HG03378 (cell line): ENCODE measurements around the gene FSIP1.

ENCODE experiments used
- ATAC-seq: cut with Tn5 transposase; IDR thresholded peaks from one replicate; pipeline ENCODE4 v1.9.1; 2021; ENCODE audit warnings: mild to moderate bottlenecking, moderate library complexity; ENCODE audit not compliant: unreplicated experiment

The FSIP1 gene

DNA sequence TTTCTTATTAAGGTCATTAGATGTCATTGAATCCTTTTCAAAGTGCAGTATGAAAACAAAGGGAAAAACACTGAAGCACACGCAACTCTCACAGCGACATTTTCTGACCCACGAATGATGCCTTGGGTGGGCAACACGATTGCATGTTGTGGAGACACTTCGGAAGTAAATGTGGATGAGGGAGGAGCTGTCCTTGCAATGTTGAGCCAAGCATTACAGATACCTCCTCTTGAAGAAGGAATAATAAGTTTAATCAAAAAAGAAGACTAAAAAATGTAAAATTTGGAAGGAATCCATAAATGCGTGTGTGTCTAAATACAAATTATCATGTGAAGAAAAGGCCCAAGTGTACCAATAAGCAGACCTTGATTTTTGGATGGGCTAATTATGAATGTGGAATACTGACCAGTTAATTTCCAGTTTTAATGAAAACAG, 184.9 kb downstream of the FSIP1 start:
- ATAC-seq: no peak

- ATAC-seq: no peak
These were observed 185.3 kb downstream of the FSIP1 start for GRCh38 chr15:39597336-39597735.

GRCh38 chr15:39596358-39597051, 186.1 kb downstream of the FSIP1 start:
- ATAC-seq: no peak

- ATAC-seq: no peak
These were observed 187.1 kb downstream of the FSIP1 start for GRCh38 chr15:39595338-39596221.

- ATAC-seq: no peak
These were observed 187.9 kb downstream of the FSIP1 start for GRCh38 chr15:39594446-39595337.

GRCh38 chr15:39593656-39594445, 188.8 kb downstream of the FSIP1 start:
- no peak for ATAC-seq

DNA sequence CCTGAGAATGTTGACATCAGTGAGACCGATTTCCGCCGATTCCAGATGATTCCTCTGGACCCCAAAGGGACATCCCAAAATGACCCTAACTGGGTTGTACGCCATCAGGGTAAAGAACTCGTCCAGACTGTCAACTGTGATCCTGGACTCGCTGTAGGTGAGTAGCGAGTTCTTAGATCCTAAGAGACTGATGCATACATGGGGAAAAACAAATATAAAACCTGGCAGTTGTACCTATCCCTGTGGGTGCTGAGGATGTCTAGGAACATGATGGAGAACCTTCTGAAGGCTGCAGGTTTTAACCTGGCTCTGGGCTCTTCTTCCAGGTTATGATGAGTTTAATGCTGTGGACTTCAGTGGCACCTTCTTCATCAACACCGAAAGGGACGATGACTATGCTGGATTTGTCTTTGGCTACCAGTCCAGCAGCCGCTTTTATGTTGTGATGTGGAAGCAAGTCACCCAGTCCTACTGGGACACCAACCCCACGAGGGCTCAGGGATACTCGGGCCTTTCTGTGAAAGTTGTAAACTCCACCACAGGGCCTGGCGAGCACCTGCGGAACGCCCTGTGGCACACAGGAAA, 189.5 kb downstream of the FSIP1 start:
- no peak for ATAC-seq

DNA sequence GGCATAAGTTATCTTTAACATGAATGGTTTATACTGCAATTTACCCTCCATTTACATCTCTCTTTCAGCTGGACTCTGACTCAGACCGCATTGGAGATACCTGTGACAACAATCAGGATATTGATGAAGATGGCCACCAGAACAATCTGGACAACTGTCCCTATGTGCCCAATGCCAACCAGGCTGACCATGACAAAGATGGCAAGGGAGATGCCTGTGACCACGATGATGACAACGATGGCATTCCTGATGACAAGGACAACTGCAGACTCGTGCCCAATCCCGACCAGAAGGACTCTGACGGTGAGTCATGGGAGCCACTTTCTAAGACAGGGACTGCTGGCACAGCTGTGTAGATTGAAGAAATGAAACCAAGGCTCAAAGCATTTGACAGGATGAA, 190.1 kb downstream of the FSIP1 start:
- ATAC-seq: no peak

DNA sequence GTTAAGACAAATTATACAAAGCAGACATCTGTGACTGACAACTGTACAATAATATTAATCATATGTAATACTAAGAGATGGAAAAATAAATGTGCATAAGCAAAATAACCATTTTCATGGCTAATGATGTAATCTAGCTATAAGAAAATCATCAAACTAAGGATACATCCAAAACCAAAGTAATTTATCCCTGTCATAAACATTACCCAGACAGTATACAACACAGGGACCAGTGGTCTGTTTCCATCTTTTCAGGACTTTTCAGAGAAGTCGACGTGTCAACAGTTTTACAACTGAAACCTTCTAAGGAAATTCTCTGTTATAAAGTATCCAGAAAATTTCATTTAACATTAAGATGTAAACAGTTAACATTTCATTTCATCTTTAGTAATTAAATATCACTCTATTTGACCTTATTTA, 190.7 kb downstream of the FSIP1 start:
- ATAC-seq: no peak

DNA sequence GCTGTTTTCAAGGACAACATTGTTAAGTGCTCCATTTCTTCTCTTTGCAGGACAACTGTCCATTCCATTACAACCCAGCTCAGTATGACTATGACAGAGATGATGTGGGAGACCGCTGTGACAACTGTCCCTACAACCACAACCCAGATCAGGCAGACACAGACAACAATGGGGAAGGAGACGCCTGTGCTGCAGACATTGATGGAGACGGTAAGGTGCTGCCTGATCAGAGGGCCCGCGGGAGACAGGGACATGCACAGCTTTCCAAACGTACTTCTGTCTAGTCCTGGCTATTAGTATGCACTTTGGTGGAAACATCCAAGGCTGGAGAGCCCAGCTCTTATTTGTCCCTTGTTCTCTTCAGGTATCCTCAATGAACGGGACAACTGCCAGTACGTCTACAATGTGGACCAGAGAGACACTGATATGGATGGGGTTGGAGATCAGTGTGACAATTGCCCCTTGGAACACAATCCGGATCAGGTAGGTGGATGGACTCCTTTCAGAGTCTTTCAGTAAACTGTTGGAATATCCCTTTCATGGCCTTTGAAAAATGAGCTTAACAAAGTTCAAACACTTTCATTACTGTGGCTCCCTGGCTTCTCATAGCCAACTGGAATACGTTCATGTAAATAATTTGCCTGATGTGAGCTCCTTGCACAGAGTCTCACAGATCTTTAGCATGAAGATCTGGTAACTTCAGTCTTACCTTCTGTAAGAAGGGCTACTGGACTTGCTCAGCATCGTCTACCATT, 191.3 kb downstream of the FSIP1 start:
- ATAC-seq: no peak

- no peak for ATAC-seq
These were observed 192.6 kb downstream of the FSIP1 start for GRCh38 chr15:39589815-39590644.

DNA sequence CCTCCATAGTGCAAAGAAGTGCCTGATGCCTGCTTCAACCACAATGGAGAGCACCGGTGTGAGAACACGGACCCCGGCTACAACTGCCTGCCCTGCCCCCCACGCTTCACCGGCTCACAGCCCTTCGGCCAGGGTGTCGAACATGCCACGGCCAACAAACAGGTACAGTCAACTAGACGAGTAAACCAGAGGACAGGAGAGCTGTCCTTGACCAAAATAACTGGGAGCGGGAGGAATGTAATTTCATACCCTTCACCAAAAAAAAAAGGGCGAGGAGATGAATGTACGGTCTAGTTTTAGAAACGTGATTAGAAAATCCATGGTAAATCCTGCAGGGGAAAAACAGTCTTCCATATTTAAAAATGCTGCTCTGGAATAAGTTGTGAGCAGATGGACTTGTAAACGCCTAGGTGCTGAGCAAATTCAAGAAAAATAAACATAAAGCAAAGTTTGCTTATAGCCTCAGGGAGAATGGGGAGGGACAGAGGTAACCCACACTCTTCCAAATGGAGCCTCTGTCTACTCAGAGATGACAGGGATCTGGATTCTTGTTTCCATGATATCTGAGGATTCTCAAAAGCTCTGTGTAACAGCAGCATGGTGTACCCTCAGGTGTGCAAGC, 193.3 kb downstream of the FSIP1 start:
- ATAC-seq: no peak

- no peak for ATAC-seq
These were observed 194.0 kb downstream of the FSIP1 start for GRCh38 chr15:39588531-39589192.

DNA sequence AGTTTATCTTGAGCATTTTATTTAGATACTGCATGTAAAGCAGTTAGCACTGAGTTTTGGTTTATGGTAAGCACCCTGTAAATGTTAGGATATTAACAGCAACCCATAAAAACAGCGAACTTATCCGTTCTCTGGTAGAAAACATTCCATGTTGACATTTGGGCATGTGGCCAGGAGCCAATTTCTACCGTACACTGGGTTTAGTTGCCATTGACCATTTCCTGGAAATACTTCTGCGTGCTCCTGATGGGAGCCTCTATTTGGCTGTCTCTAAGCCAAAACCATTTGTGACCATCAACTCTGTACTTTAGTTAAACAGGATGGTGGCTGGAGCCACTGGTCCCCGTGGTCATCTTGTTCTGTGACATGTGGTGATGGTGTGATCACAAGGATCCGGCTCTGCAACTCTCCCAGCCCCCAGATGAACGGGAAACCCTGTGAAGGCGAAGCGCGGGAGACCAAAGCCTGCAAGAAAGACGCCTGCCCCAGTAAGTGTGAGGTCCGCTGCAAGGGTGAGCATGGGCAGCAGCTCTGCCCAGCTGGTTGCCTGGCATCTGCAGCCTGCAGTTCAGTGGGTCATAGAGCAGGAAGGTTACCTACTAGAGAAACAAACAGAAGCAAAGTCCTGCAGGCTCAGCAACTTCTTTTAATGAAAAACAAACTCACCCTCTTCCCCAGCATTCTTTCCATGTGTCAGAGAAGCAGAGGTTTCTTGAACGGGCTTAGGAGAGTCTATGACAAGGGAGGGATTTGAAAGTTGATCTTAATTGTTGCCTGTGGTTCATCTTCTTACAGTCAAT, 194.7 kb downstream of the FSIP1 start:
- ATAC-seq: no peak

GRCh38 chr15:39587096-39587721, 195.4 kb downstream of the FSIP1 start:
- ATAC-seq: no peak
